A549 (cell line): ENCODE measurements around the gene CAMKMT. TPM values are rescaled to one million over a fixed set of nuclear protein-coding genes. Genes with fewer than 3 reads are reported as not detected.
A peak's percentile ranks its signal among the peaks of the same experiment; 100 is the strongest.

ENCODE experiments used
- ATAC-seq, 2 experiments: fragments of 200-7000 bp in 1 of 2; fragments of >200 bp in 1 of 2; cut with Nextera tagmentation in 1 of 2; cut with Tn5 transposase in 1 of 2; 3 replicates each; pipeline versions ENCODE4 v1.8.0 to v1.9.1; 2018 to 2020; ENCODE audit warnings: mild to moderate bottlenecking in 1 of 2, moderate library complexity in 1 of 2
- CTCF ChIA-PET: fragments of 300-600 bp; sonication (Branson Sonifier 250); formaldehyde crosslinking; extraction: SDS; loops from one replicate; lab custom pipeline; 2021; ENCODE audit warnings: antibody characterized with exemption, inconsistent platforms; lab: Yijun Ruan, JAX
- POLR2A ChIA-PET: fragments of 350-600 bp; formaldehyde crosslinking; extraction: SDS; loops from one replicate; lab custom pipeline; 2021; ENCODE audit warnings: antibody characterized with exemption, inconsistent platforms; lab: Yijun Ruan, JAX
- DNase-seq, 2 experiments: peaks; one replicate each; pipeline versions ENCODE4 v3.0.0 to v3.0.0-alpha.2; 2011 to 2016; ENCODE audit warnings: low read depth in 1 of 2, low spot score in 1 of 2
- FAIRE-seq: peaks from 2 replicates; lab custom pipeline; 2011; peaks lifted over from hg19 to GRCh38; lab: Jason Lieb, UNC
- H3K27ac ChIP-seq, 2 experiments: fragments of >200 bp; sonication (Bioruptor Twin); formaldehyde crosslinking; 3 replicates each; pipeline ENCODE4 v1.5.1; 2016 to 2017
- H3K4me1 ChIP-seq: fragments of >200 bp; sonication (Bioruptor Twin); formaldehyde crosslinking; 3 replicates; pipeline ENCODE4 v1.6.1; 2016
- H3K4me2 ChIP-seq: fragments of >200 bp; sonication (Bioruptor Twin); formaldehyde crosslinking; 3 replicates; pipeline ENCODE4 v1.6.1; 2016
- H3K4me3 ChIP-seq: fragments of >200 bp; sonication (Bioruptor Twin); formaldehyde crosslinking; 3 replicates; pipeline ENCODE4 v1.5.1; 2016
- H3K9me3 ChIP-seq: fragments of >200 bp; sonication (Bioruptor Twin); formaldehyde crosslinking; 3 replicates; pipeline ENCODE4 v1.6.1; 2016
- CEBPB ChIP-seq, 2 experiments: fragments of >200 bp in 1 of 2; sonication (Bioruptor Twin) in 1 of 2; formaldehyde crosslinking in 1 of 2; IDR thresholded peaks; 2 replicates each; pipeline ENCODE4 v1.6.1; 2012 to 2016
- CHD2 ChIP-seq: fragments of 150-350 bp; IDR thresholded peaks from 2 replicates; pipeline ENCODE4 v1.6.1; 2014; ENCODE audit warnings: low read length; ENCODE audit not compliant: partially characterized antibody
- CHD4 ChIP-seq: fragments of 200-600 bp; sonication (generic); IDR thresholded peaks from 2 replicates; pipeline ENCODE4 v1.6.1; 2016; ENCODE audit warnings: antibody characterized with exemption, mild to moderate bottlenecking, borderline replicate concordance
- CTCF ChIP-seq: fragments of >200 bp; sonication (Bioruptor Twin); formaldehyde crosslinking; IDR thresholded peaks from 3 replicates; pipeline ENCODE4 v1.5.1; 2016
- EHMT2 ChIP-seq: fragments of 200-600 bp; sonication (generic); IDR thresholded peaks from 2 replicates; pipeline ENCODE4 v1.6.1; 2016; ENCODE audit warnings: antibody characterized with exemption, low read depth, mild to moderate bottlenecking, moderate library complexity
- ESRRA ChIP-seq: fragments of 150-350 bp; IDR thresholded peaks from 2 replicates; pipeline ENCODE4 v1.6.1; 2014; ENCODE audit warnings: mild to moderate bottlenecking, low read length, borderline replicate concordance
- FOSL2 ChIP-seq, 2 experiments: fragments of 450-650 bp in 1 of 2; fragments of >200 bp in 1 of 2; sonication (Bioruptor Twin) in 1 of 2; formaldehyde crosslinking; IDR thresholded peaks; 2 replicates each; pipeline versions ENCODE4 v1.5.0 to v1.6.1; 2016 to 2020; ENCODE audit warnings: mild to moderate bottlenecking in 1 of 2, moderate library complexity in 1 of 2
- FOXS1 ChIP-seq: fragments of 250-450 bp; sonication (Bioruptor Pico); IDR thresholded peaks from 2 replicates; pipeline ENCODE4 v1.5.0; 2020; ENCODE audit warnings: mild to moderate bottlenecking, moderate library complexity
- GATA3 ChIP-seq: IDR thresholded peaks from 2 replicates; pipeline ENCODE4 v1.6.1; 2012; ENCODE audit warnings: borderline replicate concordance
- HDAC2 ChIP-seq: fragments of 200-600 bp; sonication (generic); IDR thresholded peaks from 2 replicates; pipeline ENCODE4 v1.6.1; 2016
- HEYL ChIP-seq: fragments of 250-450 bp; sonication (Bioruptor Pico); IDR thresholded peaks from 2 replicates; pipeline ENCODE4 v1.8.0; 2021; ENCODE audit warnings: mild to moderate bottlenecking, moderate library complexity
- HMGXB4 ChIP-seq: fragments of 250-450 bp; sonication (Bioruptor Pico); IDR thresholded peaks from 2 replicates; pipeline ENCODE4 v1.5.0; 2021; ENCODE audit warnings: mild to moderate bottlenecking, moderate library complexity, borderline replicate concordance
- JUN ChIP-seq, 2 experiments: fragments of >200 bp; sonication (Bioruptor Twin); formaldehyde crosslinking; IDR thresholded peaks; 2 replicates in 1 of 2; 3 replicates in 1 of 2; pipeline ENCODE4 v1.6.1; 2016 to 2017
- JUNB ChIP-seq: fragments of >200 bp; sonication (Bioruptor Twin); formaldehyde crosslinking; IDR thresholded peaks from 2 replicates; pipeline ENCODE4 v1.6.1; 2016
- KDM1A ChIP-seq: fragments of 200-600 bp; sonication (generic); IDR thresholded peaks from 2 replicates; pipeline ENCODE4 v1.6.1; 2016; ENCODE audit warnings: low read depth, mild to moderate bottlenecking
- MAFK ChIP-seq: fragments of 450-650 bp; IDR thresholded peaks from 2 replicates; pipeline ENCODE4 v1.6.1; 2014; ENCODE audit not compliant: partially characterized antibody
- PBX3 ChIP-seq: IDR thresholded peaks from 2 replicates; pipeline ENCODE4 v1.6.1; 2012
- RARB ChIP-seq: fragments of 250-450 bp; sonication (Bioruptor Pico); IDR thresholded peaks from 2 replicates; pipeline ENCODE4 v1.8.0; 2021; ENCODE audit warnings: mild to moderate bottlenecking, moderate library complexity
- RCOR1 ChIP-seq: fragments of 150-350 bp; IDR thresholded peaks from 2 replicates; pipeline ENCODE4 v1.6.1; 2014; ENCODE audit warnings: antibody characterized with exemption, low read length, low read depth
- RNF2 ChIP-seq: fragments of 200-600 bp; sonication (generic); IDR thresholded peaks from 2 replicates; pipeline ENCODE4 v1.6.1; 2016; ENCODE audit warnings: low read depth, mild to moderate bottlenecking, antibody characterized with exemption, moderate library complexity, borderline replicate concordance
- SMC3 ChIP-seq: fragments of >200 bp; sonication (Bioruptor Twin); formaldehyde crosslinking; IDR thresholded peaks from 3 replicates; pipeline ENCODE4 v1.6.1; 2018; ENCODE audit warnings: inconsistent platforms
- ZSCAN20 ChIP-seq: fragments of 250-450 bp; sonication (Bioruptor Pico); IDR thresholded peaks from 2 replicates; pipeline ENCODE4 v1.8.0; 2022; ENCODE audit warnings: mild to moderate bottlenecking, moderate library complexity
- WGBS: methylation state at CpG from one replicate; pipeline ENCODE4 v1.1.6; 2017; ENCODE audit errors: missing lambda C conversion rate; 5-methylcytosine and 5-hydroxymethylcytosine counted together
- polyA plus RNA-seq, 4 experiments: library from polyadenylated mRNA; depleted of rRNA in 3 of 4; stranded (reverse); fragments of >200 nt; fragmentation: RNase III in 1 of 4; extraction: RNeasy Plus Mini Kit Qiagen cat#74134 plus additional on column Dnase treatment in 1 of 4; gene quantifications; 2 replicates in 3 of 4; 3 replicates in 1 of 4; pipeline ENCODE4 v1.2.3, GENCODE V29; 2011 to 2017

Gene CAMKMT
- polyA plus RNA-seq, 2 of the 4 experiments (the other 2 are of a cell fraction): 6.5 to 15.7 TPM

- TF ChIP-seq CTCF (no peak), JUN (IDR thresholded peaks at IDR 0.05) (no peak)
- TF ChIP-seq, all 56 proteins: peak for 0
Measured at GRCh38 chr2:44547718-44548117, 186.0 kb downstream of the CAMKMT start (continued).

GRCh38 chr2:44548221-44549098 is 186.7 kb downstream of the CAMKMT start:
- Histone ChIP-seq H3K4me2 (peak overlapping the region; percentile 56), H3K27ac (peak overlapping the region in 1 of 2 experiments; percentile 42; a peak in 3 of 6 replicates), H3K4me1 (peaks cover 44% of the 10 kb centered on the region), H3K9me3 (no peaks in the 10 kb centered on the region), H3K4me3 (no peak overlapping the region)
- DNase-seq (no peak), FAIRE-seq (no peak), ATAC-seq (0 out of 6 replicates have a peak, but pooled peaks of 1 of the 2 experiments have one; percentile 20)
- ChIA-PET POLR2A (no interaction called here), CTCF (interaction anchor here (0.6 to 1.7 kb wide), 4 partner anchors 10 to 671 kb away, joined by 3 to 6 read pairs (median 6); no protein-coding TSS in a partner anchor)
- TF ChIP-seq CHD2: no peak
- TF ChIP-seq EHMT2: no peak
- TF ChIP-seq GATA3: no peak
- no peak for TF ChIP-seq JUNB
- TF ChIP-seq HMGXB4 (CRISPR knock-in tag): no peak
- TF ChIP-seq MAFK: no peak
- WGBS: 87% methylated on average over 8 of the region's 8 CpGs

GRCh38 chr2:44549099-44549471 is 187.3 kb downstream of the CAMKMT start:
- FAIRE-seq: peak; percentile 82
- Histone ChIP-seq H3K4me1 (peaks cover 38% of the 10 kb centered on the region), H3K27ac (peak overlapping the region in 1 of 2 experiments; percentile 58; a peak in 3 of 6 replicates), H3K4me3 (no peak overlapping the region), H3K4me2 (peak overlapping the region; percentile 56), H3K9me3 (no peaks in the 10 kb centered on the region)
- ChIA-PET POLR2A (no interaction called here), CTCF (interaction anchor here (0.6 to 1.6 kb wide), 3 partner anchors 9 to 671 kb away, joined by 3 to 6 read pairs (median 5); no protein-coding TSS in a partner anchor)
- TF ChIP-seq RARB (CRISPR knock-in tag) (no peak), HDAC2 (no peak), JUNB (0 out of 2 replicates have a peak, but pooled peaks have one; percentile 35), FOSL2 (IDR thresholded peaks at IDR 0.05) (peak; percentile 8; the same call in 1 of the 2 replicates), FOSL2 (CRISPR knock-in tag; IDR thresholded peaks at IDR 0.05) (0 out of 2 replicates have a peak, but pooled peaks have one; percentile 40), GATA3 (peak; percentile 42; the same call in 1 of the 2 replicates), HEYL (CRISPR knock-in tag) (no peak), FOXS1 (CRISPR knock-in tag) (no peak), KDM1A (no peak), CEBPB (IDR thresholded peaks at IDR 0.05) (no peak)
- DNase-seq: peak; percentile 38 to 41
- peak; percentile 69 to 82; a peak in 5 of 6 replicates for ATAC-seq
- 16% methylated on average over 1 of the region's 1 CpG for WGBS

GRCh38 chr2:44549856-44550255 is 188.1 kb downstream of the CAMKMT start:
- DNase-seq (no peak), ATAC-seq (no peak), FAIRE-seq (no peak)
- H3K27ac ChIP-seq: peak overlapping the region; percentile 1 to 58; a peak in 3 of 6 replicates
- peak overlapping the region; percentile 56 for H3K4me2 ChIP-seq
- H3K4me3 ChIP-seq: no peak overlapping the region
- ChIA-PET CTCF (interaction anchor here (1.0 to 1.6 kb wide), 2 partner anchors 11 to 70 kb away, joined by 3 to 5 read pairs; no protein-coding TSS in a partner anchor), POLR2A (no interaction called here)
- TF ChIP-seq ESRRA: no peak
- no peak for TF ChIP-seq RCOR1
- no peak for TF ChIP-seq CTCF
- TF ChIP-seq PBX3: no peak
- no peak for TF ChIP-seq SMC3
- no peak for TF ChIP-seq RNF2
- TF ChIP-seq CHD4: no peak
- no peak for TF ChIP-seq CHD2
- TF ChIP-seq ZSCAN20 (CRISPR knock-in tag): no peak
- no peak for TF ChIP-seq FOXS1 (CRISPR knock-in tag)
- WGBS: 69% methylated on average over 4 of the region's 4 CpGs
- no peaks in the 10 kb centered on the region for H3K9me3 ChIP-seq
- peaks cover 32% of the 10 kb centered on the region for H3K4me1 ChIP-seq
